Putamen (tissue), 1 donor: Measurements from ENCODE around the gene APBB1.

Source experiments
- DNase-seq: peaks from one replicate; pipeline ENCODE4 v3.0.0-alpha.2; 2016; ENCODE audit warnings: low spot score

APBB1 gene

GRCh38 chr11:6419009-6419631, at the start of gene APBB1:
Gene APBB1, minus strand, starts transcription at chr11:6419094. Its CDS starts 7,747 bp downstream, at chr11:6411347.
- peak; percentile 83 for DNase-seq

GRCh38 chr11:6459099-6459450, 40.2 kb upstream of the APBB1 start:
- DNase-seq, result no peak

- DNase-seq, result no peak
These were observed 39.6 kb upstream of the APBB1 start for GRCh38 chr11:6458352-6459098.

GRCh38 chr11:6457581-6458320, 38.9 kb upstream of the APBB1 start:
- no peak for DNase-seq

GRCh38 chr11:6456361-6457073, 37.6 kb upstream of the APBB1 start:
- DNase-seq, result no peak

- no peak for DNase-seq
These were observed 36.2 kb upstream of the APBB1 start for GRCh38 chr11:6455070-6455469.

GRCh38 chr11:6453152-6453551, 34.3 kb upstream of the APBB1 start:
- no peak for DNase-seq

- DNase-seq, result no peak
These were observed 33.3 kb upstream of the APBB1 start for GRCh38 chr11:6452219-6452618.

- DNase-seq, result no peak
These were observed 29.7 kb upstream of the APBB1 start for GRCh38 chr11:6448574-6448973.

GRCh38 chr11:6443269-6444003, 24.5 kb upstream of the APBB1 start:
- DNase-seq, result peak; percentile 75

GRCh38 chr11:6442441-6442840, 23.5 kb upstream of the APBB1 start:
- DNase-seq, result no peak

- no peak for DNase-seq
These were observed 22.0 kb upstream of the APBB1 start, which contains the start of gene HPX for GRCh38 chr11:6440906-6441358. Gene HPX, minus strand, starts transcription at chr11:6440987. Its CDS starts 24 bp downstream, at chr11:6440963.

GRCh38 chr11:6438979-6439571, 20.2 kb upstream of the APBB1 start:
- DNase-seq, result peak; percentile 59

- no peak for DNase-seq
These were observed 19.1 kb upstream of the APBB1 start for GRCh38 chr11:6437993-6438392.

GRCh38 chr11:6437423-6437822, 18.5 kb upstream of the APBB1 start:
- no peak for DNase-seq

- no peak for DNase-seq
These were observed 15.2 kb upstream of the APBB1 start for GRCh38 chr11:6433998-6434660.

GRCh38 chr11:6431861-6432260, 13.0 kb upstream of the APBB1 start:
- DNase-seq, result no peak

GRCh38 chr11:6427516-6427915, 8.6 kb upstream of the APBB1 start:
- no peak for DNase-seq

- DNase-seq, result no peak
These were observed 1.8 kb upstream of the APBB1 start for GRCh38 chr11:6420677-6421076.

- DNase-seq, result no peak
These were observed 311 bp downstream of the APBB1 start for GRCh38 chr11:6418557-6419008.
